MM.1S (cell line): Measurements from ENCODE around the gene YTHDF1.
A peak's percentile ranks its signal among the peaks of the same experiment; 100 is the strongest.

Experiments used
- EZH2 ChIP-seq: fragments of 300-600 bp; sonication (generic); optimal IDR thresholded peaks from 2 replicates; pipeline ENCODE3; 2017; ENCODE audit warnings: low read depth, mild to moderate bottlenecking, antibody characterized with exemption, low read length, mixed read lengths
- TF ChIP-seq, protein P1 (sequence below): fragments of 300-600 bp; sonication (generic); IDR thresholded peaks from 2 replicates; pipeline ENCODE4 v1.5.1; 2016; ENCODE audit warnings: antibody characterized with exemption, low read length, mixed read lengths

GRCh38 chr20:63178889-63179686 is 36.8 kb downstream of the YTHDF1 start:
- TF ChIP-seq, protein P1, sequence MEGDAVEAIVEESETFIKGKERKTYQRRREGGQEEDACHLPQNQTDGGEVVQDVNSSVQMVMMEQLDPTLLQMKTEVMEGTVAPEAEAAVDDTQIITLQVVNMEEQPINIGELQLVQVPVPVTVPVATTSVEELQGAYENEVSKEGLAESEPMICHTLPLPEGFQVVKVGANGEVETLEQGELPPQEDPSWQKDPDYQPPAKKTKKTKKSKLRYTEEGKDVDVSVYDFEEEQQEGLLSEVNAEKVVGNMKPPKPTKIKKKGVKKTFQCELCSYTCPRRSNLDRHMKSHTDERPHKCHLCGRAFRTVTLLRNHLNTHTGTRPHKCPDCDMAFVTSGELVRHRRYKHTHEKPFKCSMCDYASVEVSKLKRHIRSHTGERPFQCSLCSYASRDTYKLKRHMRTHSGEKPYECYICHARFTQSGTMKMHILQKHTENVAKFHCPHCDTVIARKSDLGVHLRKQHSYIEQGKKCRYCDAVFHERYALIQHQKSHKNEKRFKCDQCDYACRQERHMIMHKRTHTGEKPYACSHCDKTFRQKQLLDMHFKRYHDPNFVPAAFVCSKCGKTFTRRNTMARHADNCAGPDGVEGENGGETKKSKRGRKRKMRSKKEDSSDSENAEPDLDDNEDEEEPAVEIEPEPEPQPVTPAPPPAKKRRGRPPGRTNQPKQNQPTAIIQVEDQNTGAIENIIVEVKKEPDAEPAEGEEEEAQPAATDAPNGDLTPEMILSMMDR: peak; percentile 39
- TF ChIP-seq EZH2: no peak
